GM12891 (cell line): ENCODE data around the gene RHBDL2.

Experiments used
- POLR2A ChIP-seq: IDR thresholded peaks from 2 replicates; pipeline ENCODE4 v1.6.1; 2011; ENCODE audit warnings: low read depth, low read length, control low read depth
- POLR2AphosphoS5 ChIP-seq: IDR thresholded peaks from 2 replicates; pipeline ENCODE4 v1.6.1; 2011; ENCODE audit warnings: low read depth, low read length, control low read depth
- POU2F2 ChIP-seq: IDR thresholded peaks from 2 replicates; pipeline ENCODE4 v1.6.1; 2011; ENCODE audit warnings: low read depth, mild to moderate bottlenecking, control low read depth, low read length, moderate library complexity
- SPI1 ChIP-seq: IDR thresholded peaks from 2 replicates; pipeline ENCODE4 v1.6.1; 2011; ENCODE audit warnings: low read depth, low read length, control low read depth
- TAF1 ChIP-seq: IDR thresholded peaks from 2 replicates; pipeline ENCODE4 v1.6.1; 2011; ENCODE audit warnings: low read depth, low read length, control low read depth

DNA sequence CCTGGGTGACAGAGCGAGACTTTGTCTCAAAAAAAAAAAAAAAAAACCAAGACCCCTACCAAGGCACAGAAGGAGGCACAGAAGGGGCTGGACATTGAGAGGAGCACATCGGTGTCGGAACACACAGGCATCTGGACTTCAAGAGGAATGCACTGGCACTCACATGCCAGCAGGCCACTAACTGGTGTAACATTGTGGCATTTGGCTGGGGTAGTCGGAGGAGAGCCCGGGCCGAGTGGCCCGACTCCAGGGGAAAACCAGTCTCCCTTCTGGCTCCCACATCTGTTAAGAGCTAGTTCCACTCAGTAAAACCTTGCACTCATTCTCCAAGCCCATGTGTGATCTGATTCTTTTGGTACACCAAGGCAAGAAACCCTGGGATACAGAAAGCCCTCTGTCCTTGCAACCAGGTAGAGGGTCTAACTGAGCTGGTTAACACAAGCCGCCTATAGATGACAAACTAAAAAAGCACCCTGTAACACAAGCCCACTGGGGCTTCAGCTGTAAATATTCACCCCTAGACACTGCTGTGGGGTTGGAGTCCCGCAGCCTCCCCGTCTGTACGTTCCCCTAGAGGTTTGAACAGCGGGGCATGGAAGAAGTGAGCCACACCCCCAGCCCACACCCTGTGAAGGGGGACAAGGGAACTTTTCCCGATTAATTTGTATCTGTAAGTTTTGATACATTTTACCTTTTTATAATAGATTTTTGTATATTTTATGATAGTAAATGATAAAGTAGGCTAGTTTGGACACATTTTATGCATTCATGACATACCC, 32.2 kb upstream of the RHBDL2 start:
- TF ChIP-seq POU2F2 (no peak), POLR2A (no peak), POLR2AphosphoS5 (no peak), TAF1 (no peak), SPI1 (no peak)
